Psoas muscle (tissue), 8 donors: ENCODE data around the gene FOXL1. TPM values are rescaled to one million over a fixed set of nuclear protein-coding genes. Genes with fewer than 3 reads are reported as not detected.

Source experiments
- ATAC-seq, 4 donors: fragments of 200-7000 bp; cut with Tn5 transposase; one replicate each; pipeline ENCODE4 v1.9.1; 2020; ENCODE audit warnings: moderate library complexity in 3 of 4, mild to moderate bottlenecking in 2 of 4
- DNase-seq, 2 donors: peaks; one replicate each; pipeline ENCODE4 v3.0.0-alpha.2; 2020
- H3K27ac ChIP-seq: fragments of 200-600 bp; one replicate; pipeline ENCODE4 v1.8.0; 2022
- H3K27me3 ChIP-seq, 3 donors: fragments of 200-600 bp in 1 of 3; one replicate each; pipeline versions ENCODE4 v1.6.1 to v1.8.0; 2013 to 2022; ENCODE audit warnings: low read length in 2 of 3, mild to moderate bottlenecking in 2 of 3, moderate library complexity in 1 of 3; ENCODE audit not compliant: insufficient read depth in 3 of 3
- H3K36me3 ChIP-seq, 2 donors: fragments of 200-600 bp in 1 of 2; one replicate each; pipeline versions ENCODE4 v1.6.1 to v1.8.0; 2013 to 2022; ENCODE audit warnings: low read depth in 1 of 2, mild to moderate bottlenecking in 1 of 2, moderate library complexity in 1 of 2; ENCODE audit not compliant: insufficient read depth in 1 of 2
- H3K4me1 ChIP-seq: fragments of 200-600 bp; one replicate; pipeline ENCODE4 v1.8.0; 2022
- H3K4me3 ChIP-seq: fragments of 200-600 bp; one replicate; pipeline ENCODE4 v1.8.0; 2022; ENCODE audit warnings: mild to moderate bottlenecking
- H3K9me3 ChIP-seq: fragments of 200-600 bp; one replicate; pipeline ENCODE4 v1.8.0; 2022
- WGBS, 3 donors: extraction: QIAGEN DNeasy Blood & Tissue Kit; methylation state at CpG; one replicate each; pipeline versions ENCODE4 v1.1.6 to v1.1.7; 2013; 5-methylcytosine and 5-hydroxymethylcytosine counted together
- intact Hi-C, 2 donors: fragments of 100-400 bp; cut with DNase I; formaldehyde crosslinking; loops; one replicate each; pipeline versions ENCODE4 v1.11.0 to v1.14.2; 2022
- polyA plus RNA-seq, 3 donors: library from polyadenylated mRNA; stranded (reverse); fragments of 200-250 nt; gene quantifications; one replicate each; pipeline ENCODE4 v1.2.3, GENCODE V29; 2013
- total RNA-seq, 4 donors: library from RNA; stranded (reverse); fragmentation: NEBNext Ultra II Directional in 2 of 4; extraction: Animal tissue kit (Norgen Biotek cat#: 25700) in 2 of 4; gene quantifications; one replicate each; pipeline versions ENCODE4 v1.2.1 to v1.2.4, GENCODE V29; 2021 to 2023
- TF ChIP-seq, protein P1 (sequence below): fragments of 200-600 bp; IDR thresholded peaks from one replicate; pipeline ENCODE4 v1.8.0; 2022; ENCODE audit warnings: antibody characterized with exemption
- donor health status: healthy with polysubstance abuse.
- donor health status: DM: no; HTN: no; CAD: no; lungs with moderate emphysema.
- donor health status: Bipolar disorder and iron deficiency.
- donor health status: healthy.
- donor health status: DM: yes; HTN: yes; CAD: no.
- donor health status: DM: no; HTN: no; CAD: no.
- donor health status: DM: no; HTN: no; CAD: no.
- donor health status: DM: yes; HTN: yes; CAD: no.

FOXL1 gene
- total and polyA plus RNA-seq, 7 donors: 0.12 to 1.3 (median 0.22) TPM

GRCh38 chr16:86568677-86569623 is 9.4 kb upstream of the FOXL1 start:
- ATAC-seq (no peak), DNase-seq (no peak)
- TF ChIP-seq, protein P1, sequence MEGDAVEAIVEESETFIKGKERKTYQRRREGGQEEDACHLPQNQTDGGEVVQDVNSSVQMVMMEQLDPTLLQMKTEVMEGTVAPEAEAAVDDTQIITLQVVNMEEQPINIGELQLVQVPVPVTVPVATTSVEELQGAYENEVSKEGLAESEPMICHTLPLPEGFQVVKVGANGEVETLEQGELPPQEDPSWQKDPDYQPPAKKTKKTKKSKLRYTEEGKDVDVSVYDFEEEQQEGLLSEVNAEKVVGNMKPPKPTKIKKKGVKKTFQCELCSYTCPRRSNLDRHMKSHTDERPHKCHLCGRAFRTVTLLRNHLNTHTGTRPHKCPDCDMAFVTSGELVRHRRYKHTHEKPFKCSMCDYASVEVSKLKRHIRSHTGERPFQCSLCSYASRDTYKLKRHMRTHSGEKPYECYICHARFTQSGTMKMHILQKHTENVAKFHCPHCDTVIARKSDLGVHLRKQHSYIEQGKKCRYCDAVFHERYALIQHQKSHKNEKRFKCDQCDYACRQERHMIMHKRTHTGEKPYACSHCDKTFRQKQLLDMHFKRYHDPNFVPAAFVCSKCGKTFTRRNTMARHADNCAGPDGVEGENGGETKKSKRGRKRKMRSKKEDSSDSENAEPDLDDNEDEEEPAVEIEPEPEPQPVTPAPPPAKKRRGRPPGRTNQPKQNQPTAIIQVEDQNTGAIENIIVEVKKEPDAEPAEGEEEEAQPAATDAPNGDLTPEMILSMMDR: no peak
- peaks cover 4% of the 10 kb centered on the region for H3K4me1 ChIP-seq
- no peak overlapping the region for H3K27ac ChIP-seq
- intact Hi-C loops: no loop called here
- peak overlapping the region; percentile 48 for H3K4me3 ChIP-seq
- peaks cover 0 to 99% (median 53%) of the 10 kb centered on the region in 3 donors for H3K27me3 ChIP-seq
- no peaks in the 10 kb centered on the region for H3K9me3 ChIP-seq
- WGBS, 3 donors: 7 to 8% (median 8%) methylated on average over 31 to 33 of the region's 33 CpGs
- no peaks in the 10 kb centered on the region for H3K36me3 ChIP-seq

DNA sequence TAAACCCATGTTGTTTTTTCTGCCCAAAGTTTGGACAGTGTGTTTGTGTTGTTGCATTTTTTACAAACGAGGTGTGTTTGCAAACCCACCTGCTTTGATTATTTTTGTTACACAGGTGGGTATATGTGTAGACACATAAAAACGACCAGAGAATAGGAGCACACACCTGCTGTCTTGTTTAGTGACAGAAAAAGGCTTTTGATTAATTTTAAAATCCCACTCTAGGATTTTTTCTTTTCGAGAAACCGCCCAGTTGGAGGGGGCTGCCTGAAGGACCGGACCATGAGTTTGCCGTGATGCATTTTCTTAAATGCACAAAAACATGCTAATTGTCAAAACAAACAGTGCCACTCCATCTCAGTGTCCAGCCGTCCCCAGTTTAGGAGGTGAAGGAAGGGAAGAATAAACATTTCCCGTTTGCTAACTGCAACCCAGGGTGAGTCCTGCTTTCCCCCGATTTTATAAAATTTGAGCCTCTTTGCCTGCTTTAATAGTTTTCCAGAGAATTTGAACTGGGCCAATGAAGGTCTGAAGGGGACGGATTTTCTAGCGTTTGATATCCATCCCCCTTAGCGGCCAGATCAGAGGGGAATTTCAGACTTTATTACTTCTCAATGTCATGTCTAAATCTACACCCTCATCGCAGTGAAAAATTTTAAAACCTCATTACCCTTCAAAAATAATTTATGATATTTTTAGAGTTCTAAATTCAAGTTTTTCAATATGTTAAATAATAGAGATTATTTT is 8.5 kb upstream of the FOXL1 start:
- TF ChIP-seq, protein P1: no peak
- no peaks in the 10 kb centered on the region for H3K9me3 ChIP-seq
- intact Hi-C loops: no loop called here
- H3K4me1 ChIP-seq: no peaks in the 10 kb centered on the region
- H3K36me3 ChIP-seq: no peaks in the 10 kb centered on the region
- 30 to 36% (median 32%) methylated on average over 13 of the region's 13 CpGs for WGBS, 3 donors
- ATAC-seq (no peak), DNase-seq (no peak)
- peak overlapping the region; percentile 25 for H3K4me3 ChIP-seq
- H3K27me3 ChIP-seq: peaks cover 2 to 99% (median 51%) of the 10 kb centered on the region in 3 donors
- no peak overlapping the region for H3K27ac ChIP-seq

- TF ChIP-seq, protein P1: no peak
- H3K27ac ChIP-seq: no peak overlapping the region
- peaks cover 5 to 99% (median 42%) of the 10 kb centered on the region in 3 donors for H3K27me3 ChIP-seq
- intact Hi-C loops: no loop called here
- no peak for DNase-seq
- no peaks in the 10 kb centered on the region for H3K9me3 ChIP-seq
- 32 to 45% (median 42%) methylated on average over 28 of the region's 28 CpGs for WGBS, 3 donors
- no peaks in the 10 kb centered on the region for H3K4me1 ChIP-seq
- H3K4me3 ChIP-seq: peak overlapping the region; percentile 25
- no peak for ATAC-seq
- no peaks in the 10 kb centered on the region for H3K36me3 ChIP-seq
Observed at GRCh38 chr16:86570558-86571529, 7.5 kb upstream of the FOXL1 start.

- peaks cover 5 to 99% (median 40%) of the 10 kb centered on the region in 3 donors for H3K27me3 ChIP-seq
- no peak overlapping the region for H3K27ac ChIP-seq
- H3K9me3 ChIP-seq: no peaks in the 10 kb centered on the region
- intact Hi-C loops: no loop called here
- H3K36me3 ChIP-seq: no peaks in the 10 kb centered on the region
- TF ChIP-seq, protein P1: no peak
- peaks cover 2% of the 10 kb centered on the region for H3K4me1 ChIP-seq
- no peak for ATAC-seq
- H3K4me3 ChIP-seq: peak overlapping the region; percentile 25
- WGBS, 3 donors: 33 to 53% (median 35%) methylated on average over 10 of the region's 10 CpGs
- no peak for DNase-seq
Observed at GRCh38 chr16:86571530-86571915, 6.8 kb upstream of the FOXL1 start.
